ENCODE measurements around the gene FN3KRP. TPM values are rescaled to one million over a fixed set of nuclear protein-coding genes. Genes with fewer than 3 reads are reported as not detected.

Gene FN3KRP
- total RNA-seq, 2 donors from 2014 or later, result 34.5 to 40.0 TPM

- H3K9me3 ChIP-seq (ENCODE audit: control insufficient read depth, low read length), result peaks cover 10% of the 10 kb centered on the region
- peaks cover 16% of the 10 kb centered on the region for H3K9me3 Mint-ChIP-seq
- H3K27me3 Mint-ChIP-seq (ENCODE audit: insufficient read depth), result peaks cover 57% of the 10 kb centered on the region
- WGBS, 2 experiments (ENCODE audit: insufficient coverage in 1 of 2, insufficient read length in 1 of 2), result 8% methylated on average over 32 of the region's 32 CpGs; no CpG with 5 or more reads in 1 of the 2 experiments
- no peaks in the 10 kb centered on the region for H3K4me1 Mint-ChIP-seq
- H3K27me3 ChIP-seq (ENCODE audit: control insufficient read depth, insufficient read depth, low read length, poor library complexity, severe bottlenecking), result peaks cover 50% of the 10 kb centered on the region
- no peaks in the 10 kb centered on the region for H3K4me1 ChIP-seq (ENCODE audit: control insufficient read depth, insufficient read depth, low read length)
- TF ChIP-seq CTCF (conservative IDR thresholded peaks at IDR 0.05), result no peak
- no peak overlapping the region for H3K4me3 ChIP-seq (ENCODE audit: low read length)
- H3K36me3 ChIP-seq (ENCODE audit: control insufficient read depth, insufficient read depth, low read length), result no peaks in the 10 kb centered on the region
- peaks cover 12% of the 10 kb centered on the region for H3K36me3 Mint-ChIP-seq (ENCODE audit: low read depth)
- no peak for DNase-seq
- no peak overlapping the region for H3K27ac ChIP-seq (ENCODE audit: low read depth, low read length)
- peak overlapping the region; percentile 61 for H3K4me3 Mint-ChIP-seq
- no peak overlapping the region for H3K9ac ChIP-seq (ENCODE audit: extremely low read depth, low read length, poor library complexity, severe bottlenecking)
- H3K27ac Mint-ChIP-seq, result no peak overlapping the region
These were observed 18.8 kb upstream of the FN3KRP start for GRCh38 chr17:82697808-82698064.

- no peaks in the 10 kb centered on the region for H3K4me1 Mint-ChIP-seq
- no peaks in the 10 kb centered on the region for H3K36me3 ChIP-seq (ENCODE audit: control insufficient read depth, insufficient read depth, low read length)
- peak; percentile 100 for DNase-seq
- no peak within 1 kb of the TSS for H3K9ac ChIP-seq (ENCODE audit: extremely low read depth, low read length, poor library complexity, severe bottlenecking)
- H3K9me3 Mint-ChIP-seq, result peaks cover 16% of the 10 kb centered on the region
- H3K36me3 Mint-ChIP-seq (ENCODE audit: low read depth), result peaks cover 12% of the 10 kb centered on the region
- H3K4me1 ChIP-seq (ENCODE audit: control insufficient read depth, insufficient read depth, low read length), result no peaks in the 10 kb centered on the region
- H3K27ac ChIP-seq (ENCODE audit: low read depth, low read length), result no peak within 1 kb of the TSS
- peak within 1 kb of the TSS; percentile 61 for H3K4me3 Mint-ChIP-seq
- TF ChIP-seq CTCF (conservative IDR thresholded peaks at IDR 0.05), result no peak
- WGBS, 2 experiments (ENCODE audit: insufficient coverage in 1 of 2, insufficient read length in 1 of 2), result 0 to 1% methylated on average over 37 to 104 of the region's 112 CpGs
- peaks cover 50% of the 10 kb centered on the region for H3K27me3 ChIP-seq (ENCODE audit: control insufficient read depth, insufficient read depth, low read length, poor library complexity, severe bottlenecking)
- peak within 1 kb of the TSS; percentile 77 for H3K4me3 ChIP-seq (ENCODE audit: low read length)
- H3K9me3 ChIP-seq (ENCODE audit: control insufficient read depth, low read length), result peaks cover 10% of the 10 kb centered on the region
- H3K27ac Mint-ChIP-seq, result no peak within 1 kb of the TSS
- H3K27me3 Mint-ChIP-seq (ENCODE audit: insufficient read depth), result peaks cover 57% of the 10 kb centered on the region
These were observed 18.2 kb upstream of the FN3KRP start, which contains the start of gene RAB40B for GRCh38 chr17:82698065-82698973. TSS of gene RAB40B (minus strand) at chr17:82698698. CDS start at chr17:82698596, 102 bp downstream.

- peak overlapping the region; percentile 77 for H3K4me3 ChIP-seq (ENCODE audit: low read length)
- H3K9me3 ChIP-seq (ENCODE audit: control insufficient read depth, low read length), result peaks cover 10% of the 10 kb centered on the region
- no peaks in the 10 kb centered on the region for H3K36me3 ChIP-seq (ENCODE audit: control insufficient read depth, insufficient read depth, low read length)
- DNase-seq, result no peak
- Mint-ChIP-seq H3K27me3 (ENCODE audit: insufficient read depth) (peaks cover 55% of the 10 kb centered on the region), H3K36me3 (ENCODE audit: low read depth) (peaks cover 9% of the 10 kb centered on the region), H3K4me1 (no peaks in the 10 kb centered on the region), H3K4me3 (peak overlapping the region; percentile 61), H3K9me3 (peaks cover 12% of the 10 kb centered on the region), H3K27ac (no peak overlapping the region)
- no peak for TF ChIP-seq CTCF (conservative IDR thresholded peaks at IDR 0.05)
- no peak overlapping the region for H3K27ac ChIP-seq (ENCODE audit: low read depth, low read length)
- H3K4me1 ChIP-seq (ENCODE audit: control insufficient read depth, insufficient read depth, low read length), result no peaks in the 10 kb centered on the region
- peaks cover 50% of the 10 kb centered on the region for H3K27me3 ChIP-seq (ENCODE audit: control insufficient read depth, insufficient read depth, low read length, poor library complexity, severe bottlenecking)
- 11 to 27% methylated on average over 16 to 45 of the region's 45 CpGs for WGBS, 2 experiments (ENCODE audit: insufficient coverage in 1 of 2, insufficient read length in 1 of 2)
- no peak overlapping the region for H3K9ac ChIP-seq (ENCODE audit: extremely low read depth, low read length, poor library complexity, severe bottlenecking)
These were observed 17.5 kb upstream of the FN3KRP start for GRCh38 chr17:82698974-82699442.

All from endodermal cell (in vitro differentiated cells).